ENCODE measurements around the gene KRT33B.

The KRT33B gene

GRCh38 chr17:41333836-41334235 lies 35.8 kb downstream of the KRT33B start:
- Histone ChIP-seq H3K4me3 (ENCODE audit: low read depth, low read length, poor library complexity, severe bottlenecking) (no peak overlapping the region), H2AFZ (ENCODE audit: low read length) (no peak overlapping the region), H3K4me2 (ENCODE audit: low read length) (no peak overlapping the region), H3K27me3 (ENCODE audit: insufficient read depth, low read length) (no peaks in the 10 kb centered on the region), H4K20me1 (ENCODE audit: insufficient read depth, low read length) (no peaks in the 10 kb centered on the region), H3K4me1 (ENCODE audit: insufficient read depth, low read length, severe bottlenecking) (no peaks in the 10 kb centered on the region), H3K36me3 (ENCODE audit: insufficient read depth, low read length) (no peaks in the 10 kb centered on the region), H3K9me2 (ENCODE audit: low read depth, low read length) (no peaks in the 10 kb centered on the region), H3K27ac (ENCODE audit: low read depth, low read length, poor library complexity, severe bottlenecking) (no peak overlapping the region), H3F3A (ENCODE audit: insufficient read depth, low read length) (no peaks in the 10 kb centered on the region), H3K9ac (ENCODE audit: low read length) (no peak overlapping the region), H3K79me2 (ENCODE audit: insufficient read depth, low read length) (no peaks in the 10 kb centered on the region), H3K9me3 (ENCODE audit: low read length) (no peaks in the 10 kb centered on the region)
- TF ChIP-seq CTCF (IDR thresholded peaks at IDR 0.05; ENCODE audit: low read length): no peak

GRCh38 chr17:41333098-41333497 lies 36.5 kb downstream of the KRT33B start:
- TF ChIP-seq CTCF (IDR thresholded peaks at IDR 0.05; ENCODE audit: low read length) (no peak), EZH2 (IDR thresholded peaks at IDR 0.05; ENCODE audit: borderline replicate concordance, low read length) (no peak)
- H3K27me3 ChIP-seq (ENCODE audit: insufficient read depth, low read length): no peaks in the 10 kb centered on the region
- H3F3A ChIP-seq (ENCODE audit: insufficient read depth, low read length): no peaks in the 10 kb centered on the region
- no peak overlapping the region for H3K9ac ChIP-seq (ENCODE audit: low read length)
- no peaks in the 10 kb centered on the region for H3K36me3 ChIP-seq (ENCODE audit: insufficient read depth, low read length)
- no peaks in the 10 kb centered on the region for H3K79me2 ChIP-seq (ENCODE audit: insufficient read depth, low read length)
- H3K9me2 ChIP-seq (ENCODE audit: low read depth, low read length): no peaks in the 10 kb centered on the region
- H3K9me3 ChIP-seq (ENCODE audit: low read length): no peaks in the 10 kb centered on the region
- H3K4me1 ChIP-seq (ENCODE audit: insufficient read depth, low read length, severe bottlenecking): no peaks in the 10 kb centered on the region
- H3K4me2 ChIP-seq (ENCODE audit: low read length): no peak overlapping the region
- H4K20me1 ChIP-seq (ENCODE audit: insufficient read depth, low read length): no peaks in the 10 kb centered on the region
- H3K27ac ChIP-seq (ENCODE audit: low read depth, low read length, poor library complexity, severe bottlenecking): no peak overlapping the region
- H2AFZ ChIP-seq (ENCODE audit: low read length): no peak overlapping the region
- no peak overlapping the region for H3K4me3 ChIP-seq (ENCODE audit: low read depth, low read length, poor library complexity, severe bottlenecking)

GRCh38 chr17:41332239-41332638 lies 37.4 kb downstream of the KRT33B start:
- Histone ChIP-seq H3K4me1 (ENCODE audit: insufficient read depth, low read length, severe bottlenecking) (no peaks in the 10 kb centered on the region), H3K27me3 (ENCODE audit: insufficient read depth, low read length) (no peaks in the 10 kb centered on the region), H3K79me2 (ENCODE audit: insufficient read depth, low read length) (no peaks in the 10 kb centered on the region), H3F3A (ENCODE audit: insufficient read depth, low read length) (no peaks in the 10 kb centered on the region), H3K27ac (ENCODE audit: low read depth, low read length, poor library complexity, severe bottlenecking) (no peak overlapping the region), H4K20me1 (ENCODE audit: insufficient read depth, low read length) (no peaks in the 10 kb centered on the region), H3K9me2 (ENCODE audit: low read depth, low read length) (no peaks in the 10 kb centered on the region), H3K36me3 (ENCODE audit: insufficient read depth, low read length) (no peaks in the 10 kb centered on the region), H3K9ac (ENCODE audit: low read length) (no peak overlapping the region), H3K9me3 (ENCODE audit: low read length) (no peaks in the 10 kb centered on the region), H2AFZ (ENCODE audit: low read length) (no peak overlapping the region), H3K4me3 (ENCODE audit: low read depth, low read length, poor library complexity, severe bottlenecking) (no peak overlapping the region), H3K4me2 (ENCODE audit: low read length) (no peak overlapping the region)
- no peak for TF ChIP-seq EZH2 (IDR thresholded peaks at IDR 0.05; ENCODE audit: borderline replicate concordance, low read length)
- no peak for TF ChIP-seq CTCF (IDR thresholded peaks at IDR 0.05; ENCODE audit: low read length)
